Osteoblast (primary cell): Measurements from ENCODE around the gene ACSF3. TPM values are rescaled to one million over a fixed set of nuclear protein-coding genes. Genes with fewer than 3 reads are reported as not detected.
"Not testable (repeated sequence)": the region's sequence is repeated elsewhere in the genome, so short reads cannot be mapped to it uniquely, and the experiment has no call there.

Experiments used
- DNase-seq: peaks from one replicate; pipeline ENCODE4 v3.0.0; 2011; ENCODE audit warnings: low spot score, mixed read lengths; ENCODE audit not compliant: insufficient read length; ENCODE audit errors: missing footprints
- H2AFZ ChIP-seq: 2 replicates; pipeline ENCODE4 v1.6.0; 2011; ENCODE audit warnings: mild to moderate bottlenecking, low read length
- H3K27ac ChIP-seq: 2 replicates; pipeline ENCODE4 v1.5.1; 2011; ENCODE audit warnings: mild to moderate bottlenecking, low read depth, low read length, moderate library complexity
- H3K27me3 ChIP-seq: 2 replicates; pipeline ENCODE4 v1.6.0; 2012; ENCODE audit warnings: mild to moderate bottlenecking, control low read depth, inconsistent platforms, low read length, moderate library complexity; ENCODE audit not compliant: insufficient read depth
- H3K36me3 ChIP-seq: 2 replicates; pipeline ENCODE4 v1.5.1; 2011; ENCODE audit warnings: mild to moderate bottlenecking, low read length, control low read depth, moderate library complexity; ENCODE audit not compliant: insufficient read depth
- H3K4me1 ChIP-seq: 2 replicates; pipeline ENCODE4 v1.5.1; 2011; ENCODE audit warnings: mild to moderate bottlenecking, low read length, control low read depth, moderate library complexity; ENCODE audit not compliant: insufficient read depth
- H3K4me2 ChIP-seq: 2 replicates; pipeline ENCODE4 v1.6.0; 2011; ENCODE audit warnings: mild to moderate bottlenecking, low read length; ENCODE audit not compliant: insufficient read depth
- H3K4me3 ChIP-seq: fragments of 200-600 bp; sonication (generic); 3 replicates; pipeline ENCODE4 v1.5.1; 2012; ENCODE audit warnings: mild to moderate bottlenecking, low read length, inconsistent platforms; ENCODE audit not compliant: insufficient read depth
- H3K79me2 ChIP-seq: 2 replicates; pipeline ENCODE4 v1.6.0; 2012; ENCODE audit warnings: mild to moderate bottlenecking, low read length, control low read depth, inconsistent platforms; ENCODE audit not compliant: insufficient read depth
- H3K9me3 ChIP-seq: 2 replicates; pipeline ENCODE4 v1.5.1; 2011; ENCODE audit warnings: low read depth, low read length, control low read depth
- H4K20me1 ChIP-seq: 2 replicates; pipeline ENCODE4 v1.6.0; 2012; ENCODE audit warnings: mild to moderate bottlenecking, low read length, control low read depth; ENCODE audit not compliant: insufficient read depth
- CTCF ChIP-seq: IDR thresholded peaks from 2 replicates; pipeline ENCODE4 v1.5.1; 2011; ENCODE audit warnings: mild to moderate bottlenecking, low read depth, low read length, moderate library complexity; ENCODE audit errors: extremely low read depth
- total RNA-seq: library from RNA; depleted of rRNA; stranded (reverse); fragments of >200 nt; gene quantifications from 2 replicates; pipeline ENCODE4 v1.2.3, GENCODE V29; 2012

ACSF3 gene
- total RNA-seq, 1 donor = 29.3 TPM

GRCh38 chr16:89064606-89065457 is 28.8 kb upstream of the ACSF3 start:
- H3K9me3 ChIP-seq = no peaks in the 10 kb centered on the region

DNA sequence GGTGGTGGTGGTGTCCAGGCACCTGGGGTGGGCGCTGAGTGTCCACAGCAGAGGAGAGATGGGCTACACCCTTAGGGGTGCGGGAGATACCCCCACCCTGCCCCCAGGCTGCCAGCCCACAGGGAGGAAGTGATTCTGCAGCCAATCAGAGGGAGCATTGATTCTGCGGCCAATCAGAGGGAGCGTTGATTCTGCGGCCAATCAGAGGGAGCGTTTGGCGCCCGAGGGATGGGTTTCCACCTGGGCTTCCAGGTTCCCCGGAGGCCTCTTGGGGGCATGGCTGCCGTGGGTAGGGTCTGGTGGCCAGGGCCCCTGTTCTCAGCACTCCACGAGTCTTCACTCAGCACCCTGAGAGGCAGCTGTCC is 28.2 kb upstream of the ACSF3 start:
- no peaks in the 10 kb centered on the region for H3K4me1 ChIP-seq
- no peaks in the 10 kb centered on the region for H4K20me1 ChIP-seq
- H3K4me3 ChIP-seq = no peak overlapping the region
- H3K27ac ChIP-seq = no peak overlapping the region
- no peak overlapping the region for H3K4me2 ChIP-seq
- no peak overlapping the region for H2AFZ ChIP-seq
- H3K27me3 ChIP-seq = peaks cover 16% of the 10 kb centered on the region
- no peak for TF ChIP-seq CTCF
- no peaks in the 10 kb centered on the region for H3K79me2 ChIP-seq
- H3K36me3 ChIP-seq = no peaks in the 10 kb centered on the region
- no peak for DNase-seq
- H3K9me3 ChIP-seq = no peaks in the 10 kb centered on the region

More at GRCh38 chr16:89064606-89065457, 28.8 kb upstream of the ACSF3 start:
- no peaks in the 10 kb centered on the region for H3K79me2 ChIP-seq
- H3K4me3 ChIP-seq = no peak overlapping the region
- H3K27me3 ChIP-seq = peaks cover 16% of the 10 kb centered on the region
- no peaks in the 10 kb centered on the region for H4K20me1 ChIP-seq
- no peak overlapping the region for H3K4me2 ChIP-seq
- no peaks in the 10 kb centered on the region for H3K36me3 ChIP-seq
- no peak for TF ChIP-seq CTCF
- H3K4me1 ChIP-seq = no peaks in the 10 kb centered on the region
- no peak overlapping the region for H2AFZ ChIP-seq
- no peak overlapping the region for H3K27ac ChIP-seq
- no peak for DNase-seq

DNA sequence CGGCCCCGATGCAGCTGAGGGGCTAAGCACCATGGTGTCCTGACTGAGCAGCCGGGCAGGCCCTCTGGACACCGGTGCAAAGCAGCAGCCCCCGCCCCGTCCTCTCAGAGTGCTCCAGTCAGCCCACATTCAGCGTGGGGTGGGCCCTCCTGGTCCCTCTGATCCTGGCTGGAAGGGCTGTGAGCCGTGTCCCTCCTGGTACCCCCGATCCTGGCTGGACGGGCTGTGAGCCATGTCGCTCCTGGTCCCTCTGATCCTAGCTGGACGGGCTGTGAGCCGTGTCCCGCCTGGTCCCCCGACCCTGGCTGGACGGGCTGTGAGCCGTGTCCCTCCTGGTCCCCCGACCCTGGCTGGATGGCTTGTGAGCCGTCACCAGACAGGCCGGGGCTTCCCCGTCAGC is 26.9 kb upstream of the ACSF3 start:
- Histone ChIP-seq H3K27ac (no peak overlapping the region), H3K4me2 (no peak overlapping the region), H3K4me3 (no peak overlapping the region), H3K9me3 (no peaks in the 10 kb centered on the region), H2AFZ (no peak overlapping the region), H3K4me1 (no peaks in the 10 kb centered on the region), H3K27me3 (peaks cover 23% of the 10 kb centered on the region), H4K20me1 (no peaks in the 10 kb centered on the region), H3K79me2 (no peaks in the 10 kb centered on the region), H3K36me3 (no peaks in the 10 kb centered on the region)
- no peak for DNase-seq
- no peak for TF ChIP-seq CTCF

DNA sequence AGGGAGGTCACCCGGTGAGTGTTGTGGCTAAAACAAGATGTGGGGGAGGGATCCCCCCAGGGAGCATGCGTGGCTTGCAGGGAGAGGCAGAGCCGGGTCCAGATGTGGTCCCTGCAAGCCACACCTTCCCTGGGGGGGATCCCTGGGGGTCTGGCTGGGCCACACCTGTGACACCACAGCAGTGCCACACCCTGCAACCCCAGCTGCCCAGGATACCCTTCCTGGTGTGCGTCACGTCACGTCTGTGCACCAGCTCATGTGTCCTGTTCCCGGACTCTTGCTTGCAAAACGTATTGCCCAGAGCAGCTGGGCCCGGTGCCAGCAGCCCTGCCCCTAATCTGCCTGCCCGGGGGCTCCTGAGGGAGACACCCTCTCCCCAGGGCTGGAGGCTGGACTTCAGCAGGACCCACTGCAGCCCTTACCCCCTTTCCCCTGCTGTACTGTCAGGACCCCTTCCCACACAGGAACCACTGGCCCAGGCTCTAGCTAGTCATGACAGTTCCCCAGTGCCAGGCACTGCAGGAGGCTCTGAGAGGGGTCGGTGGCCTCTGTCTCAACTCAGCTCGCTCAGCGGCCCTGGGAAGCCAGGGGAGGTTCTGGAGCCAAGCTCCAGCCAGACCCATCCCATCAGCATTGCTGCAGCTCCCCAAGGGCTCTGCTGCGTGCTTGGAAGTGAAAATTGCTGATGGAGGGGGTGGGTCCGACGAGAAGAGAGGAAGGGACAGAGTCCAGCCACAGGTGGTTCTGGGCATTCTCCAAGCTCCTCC is 25.8 kb upstream of the ACSF3 start:
- H3K79me2 ChIP-seq = no peaks in the 10 kb centered on the region
- no peak for TF ChIP-seq CTCF
- H3K36me3 ChIP-seq = no peaks in the 10 kb centered on the region
- peaks cover 31% of the 10 kb centered on the region for H3K27me3 ChIP-seq
- H3K4me2 ChIP-seq = no peak overlapping the region
- no peak overlapping the region for H3K4me3 ChIP-seq
- DNase-seq = no peak
- no peaks in the 10 kb centered on the region for H3K4me1 ChIP-seq
- no peaks in the 10 kb centered on the region for H4K20me1 ChIP-seq
- H3K27ac ChIP-seq = no peak overlapping the region
- H3K9me3 ChIP-seq = no peaks in the 10 kb centered on the region
- H2AFZ ChIP-seq = no peak overlapping the region

DNA sequence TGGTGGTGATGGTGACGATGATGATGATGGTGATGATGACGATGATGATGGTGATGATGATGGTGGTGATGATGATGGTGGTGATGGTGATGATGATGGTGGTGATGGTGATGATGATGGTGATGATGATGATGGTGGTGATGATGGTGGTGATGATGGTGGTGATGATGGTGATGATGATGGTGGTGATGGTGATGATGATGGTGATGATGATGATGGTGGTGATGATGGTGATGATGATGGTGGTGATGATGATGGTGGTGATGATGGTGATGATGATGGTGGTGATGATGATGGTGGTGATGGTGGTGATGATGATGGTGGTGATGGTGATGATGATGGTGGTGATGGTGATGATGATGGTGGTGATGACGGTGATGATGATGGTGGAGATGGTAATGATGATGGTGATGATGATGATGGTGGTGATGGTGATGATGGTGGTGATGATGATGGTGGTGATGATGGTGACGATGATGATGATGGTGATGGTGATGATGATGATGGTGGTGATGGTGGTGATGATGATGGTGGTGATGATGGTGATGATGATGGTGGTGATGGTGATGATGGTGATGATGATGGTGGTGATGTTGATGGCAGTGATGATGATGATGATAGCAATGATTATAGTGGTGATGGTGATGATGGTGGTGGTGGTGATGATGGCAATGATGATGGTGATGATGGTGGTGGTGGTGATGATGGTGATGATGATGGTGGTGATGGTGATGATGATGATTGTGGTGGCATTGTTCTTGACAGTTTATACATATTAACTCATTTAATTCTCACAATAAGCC is 24.6 kb upstream of the ACSF3 start:
- H3K27me3 ChIP-seq = peaks cover 31% of the 10 kb centered on the region
- not testable (repeated sequence) for H3K27ac ChIP-seq, H3K4me1 ChIP-seq, DNase-seq, H2AFZ ChIP-seq, H3K79me2 ChIP-seq, H3K36me3 ChIP-seq, H3K4me2 ChIP-seq, H3K9me3 ChIP-seq, H4K20me1 ChIP-seq, H3K4me3 ChIP-seq
